ENCODE data around the gene GK. TPM values are rescaled to one million over a fixed set of nuclear protein-coding genes. Genes with fewer than 3 reads are reported as not detected.

Gene GK
- total RNA-seq, result 10 to 100 TPM; 25.3 to 53.5 (median 32.2) TPM
- long read RNA-seq, donor 1, transcript GK-204 (19 exons, 2,063 nt), result major isoform, 42 of 56 reads
- long read RNA-seq, donor 1, partial matches to known transcripts, result 0 of 56 reads
- long read RNA-seq, donor 1, other reads (novel, unspliced or antisense), result 10 of 56 reads
- long read RNA-seq, donor 2, transcript GK-204 (19 exons, 2,063 nt), result major isoform, 14 of 26 reads
- long read RNA-seq, donor 2, partial matches to known transcripts, result 6 of 26 reads
- long read RNA-seq, donor 2, other reads (novel, unspliced or antisense), result 6 of 26 reads

GRCh38 chrX:30653415-30654131 lies at the start of gene GK:
Gene GK, plus strand, starts transcription at chrX:30653423. Its CDS starts 115 bp downstream, at chrX:30653538.
- intact Hi-C loops (cut with DNase I, micrococcal nuclease), result no loop called here
- DNase-seq, result no peak

DNA sequence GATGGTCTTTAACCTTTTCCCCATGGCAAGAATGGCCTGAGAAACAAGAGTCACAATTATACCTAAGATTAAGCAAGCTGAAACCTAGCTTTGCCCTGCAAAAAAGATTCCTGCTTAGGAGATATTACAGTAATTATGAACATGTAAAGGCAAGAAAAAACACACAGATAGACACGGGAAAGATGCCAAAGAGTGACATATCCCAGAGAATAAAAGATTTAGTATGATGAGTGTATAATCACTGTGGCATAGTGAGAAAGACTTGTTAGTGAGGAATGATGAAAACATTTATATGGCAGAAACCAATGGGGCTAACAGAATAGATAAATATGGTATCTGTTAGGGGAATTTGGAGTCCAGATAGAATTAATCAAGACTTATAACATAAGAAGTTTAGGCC lies 46.1 kb upstream of the GK start:
- TF ChIP-seq CTCF (IDR thresholded peaks at IDR 0.05), result no peak
- Histone ChIP-seq H3K36me3 (ENCODE audit: low read depth) (no peaks in the 10 kb centered on the region), H3K9me3 (no peaks in the 10 kb centered on the region), H3K4me3 (no peak overlapping the region), H3K4me1 (ENCODE audit: low read depth) (no peaks in the 10 kb centered on the region)
- intact Hi-C loops (cut with DNase I, micrococcal nuclease), result no loop called here
- DNase-seq, result no peak
- no peak for ATAC-seq

More at GRCh38 chrX:30653415-30654131, at the start of gene GK:
- Histone ChIP-seq H3K4me1 (ENCODE audit: low read depth) (no peaks in the 10 kb centered on the region), H3K9me3 (no peaks in the 10 kb centered on the region), H3K36me3 (ENCODE audit: low read depth) (no peaks in the 10 kb centered on the region), H3K4me3 (peak within 1 kb of the TSS; percentile 32)
- ATAC-seq, result peak; percentile 7
- TF ChIP-seq CTCF (IDR thresholded peaks at IDR 0.05), result no peak

DNA sequence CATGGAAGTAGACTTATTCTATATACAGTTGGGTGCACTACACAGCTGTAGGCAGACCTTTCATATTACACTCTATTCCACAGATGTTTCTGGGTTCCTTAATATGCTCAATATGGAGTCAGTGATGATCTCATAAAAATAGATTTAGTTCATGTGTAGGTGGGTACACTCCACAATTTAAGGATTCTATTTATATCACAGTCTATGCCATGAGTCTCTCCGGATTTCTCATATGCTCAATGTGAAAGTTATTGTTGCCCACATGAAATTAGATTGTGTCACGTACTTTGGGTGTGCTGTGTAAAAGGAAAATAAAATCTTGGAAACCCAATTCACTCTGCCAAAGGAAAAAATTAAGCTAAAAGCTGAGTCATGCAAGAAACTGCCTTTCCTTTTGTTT lies 43.2 kb upstream of the GK start:
- no peak overlapping the region for H3K4me3 ChIP-seq
- no peak for TF ChIP-seq CTCF (IDR thresholded peaks at IDR 0.05)
- peaks cover 3% of the 10 kb centered on the region for H3K4me1 ChIP-seq (ENCODE audit: low read depth)
- intact Hi-C loops (cut with DNase I, micrococcal nuclease), result no loop called here
- no peaks in the 10 kb centered on the region for H3K9me3 ChIP-seq
- no peak for DNase-seq
- no peak for ATAC-seq
- no peaks in the 10 kb centered on the region for H3K36me3 ChIP-seq (ENCODE audit: low read depth)

DNA sequence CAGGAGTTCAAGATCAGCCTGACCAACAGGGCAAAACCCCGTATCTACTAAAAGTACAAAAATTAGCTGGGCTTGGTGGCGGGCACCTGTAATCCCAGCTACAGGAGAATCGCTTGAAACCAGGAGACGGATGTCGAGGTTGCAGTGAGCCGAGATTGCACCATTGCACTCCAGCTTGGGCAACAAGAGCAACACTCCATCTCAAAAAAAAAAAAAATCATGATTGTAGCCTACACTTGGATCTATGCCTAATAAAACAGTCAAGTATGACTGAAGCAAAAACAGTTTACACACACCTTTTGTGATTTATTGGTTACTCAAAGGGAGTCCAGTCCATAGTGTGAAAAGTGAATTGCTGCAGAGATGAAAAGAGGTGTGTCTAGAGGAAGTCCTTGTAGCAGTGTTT lies 41.0 kb upstream of the GK start:
- intact Hi-C loops (cut with DNase I, micrococcal nuclease), result no loop called here
- Histone ChIP-seq H3K9me3 (no peaks in the 10 kb centered on the region), H3K4me3 (no peak overlapping the region), H3K4me1 (ENCODE audit: low read depth) (peaks cover 3% of the 10 kb centered on the region), H3K36me3 (ENCODE audit: low read depth) (no peaks in the 10 kb centered on the region)
- DNase-seq, result peak in 1 of 3 donors; percentile 12
- ATAC-seq, result peak; percentile 98
- TF ChIP-seq CTCF (IDR thresholded peaks at IDR 0.05), result no peak

GRCh38 chrX:30613721-30614120 lies 39.5 kb upstream of the GK start:
- no peaks in the 10 kb centered on the region for H3K36me3 ChIP-seq (ENCODE audit: low read depth)
- no peak for TF ChIP-seq CTCF (IDR thresholded peaks at IDR 0.05)
- intact Hi-C loops (cut with DNase I, micrococcal nuclease), result no loop called here
- H3K9me3 ChIP-seq, result no peaks in the 10 kb centered on the region
- H3K4me3 ChIP-seq, result no peak overlapping the region
- no peak for DNase-seq
- peaks cover 3% of the 10 kb centered on the region for H3K4me1 ChIP-seq (ENCODE audit: low read depth)
- no peak for ATAC-seq
